Dermis blood vessel endothelial cell (primary cell): ENCODE measurements around the gene CD22. TPM values are rescaled to one million over a fixed set of nuclear protein-coding genes. Genes with fewer than 3 reads are reported as not detected.
"Not testable (repeated sequence)": the region's sequence is repeated elsewhere in the genome, so short reads cannot be mapped to it uniquely, and the experiment has no call there.

Experiments used
- DNase-seq: peaks from one replicate; pipeline ENCODE4 v3.0.0; 2010
- total RNA-seq: library from RNA; depleted of rRNA; stranded (reverse); fragments of >200 nt; gene quantifications from 2 replicates; pipeline ENCODE4 v1.2.3, GENCODE V29; 2014

The CD22 gene
- total RNA-seq: 0.34 and 0.37 TPM in 2 replicates

DNA sequence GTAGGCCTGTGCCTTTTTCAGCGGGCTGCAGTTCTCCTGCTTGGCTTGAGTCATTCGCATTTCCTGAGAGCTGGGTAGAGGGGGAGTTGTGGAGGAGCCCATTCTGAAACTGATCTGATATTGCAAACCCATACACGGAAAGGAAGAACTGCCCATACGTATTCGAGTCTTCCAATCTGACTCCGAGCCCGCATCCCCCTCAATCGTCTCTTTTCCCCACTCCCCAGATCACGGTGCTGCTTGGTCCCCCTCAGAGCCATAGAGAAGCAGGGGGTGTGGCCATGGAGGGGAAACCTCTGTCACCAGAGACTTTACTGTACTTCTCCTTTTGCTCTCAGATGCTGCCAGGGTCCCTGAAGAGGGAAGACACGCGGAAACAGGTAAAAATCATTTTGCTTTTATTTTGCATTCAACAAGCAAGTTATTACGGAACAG, at the start of gene CD22:
TSS of gene CD22 (plus strand) at position 337 of the 435 bp plus-strand sequence. CDS start 2,854 bp downstream, outside the sequence.
- no peak for DNase-seq

DNA sequence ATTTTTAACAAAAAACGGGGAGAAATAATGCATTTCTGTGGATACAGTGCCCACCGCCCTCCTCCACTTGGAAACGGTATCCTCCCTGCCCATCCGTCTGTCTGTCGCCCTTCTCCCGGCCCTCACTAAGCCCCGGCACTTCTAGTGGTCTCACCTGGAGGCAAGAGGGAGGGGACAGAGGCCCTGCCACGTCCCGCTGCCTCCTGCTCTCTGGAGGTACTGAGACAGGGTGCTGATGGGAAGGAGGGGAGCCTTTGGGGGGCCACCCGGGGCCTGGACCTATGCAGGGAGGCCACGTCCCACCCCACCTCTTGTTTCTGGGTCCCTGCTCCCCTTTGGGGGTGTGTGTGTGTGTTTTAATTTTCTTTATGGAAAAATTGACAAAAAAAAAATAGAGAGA, 49.6 kb upstream of the CD22 start:
- no peak for DNase-seq

- no peak for DNase-seq
Measured at GRCh38 chr19:35279985-35280821, 48.8 kb upstream of the CD22 start.

DNA sequence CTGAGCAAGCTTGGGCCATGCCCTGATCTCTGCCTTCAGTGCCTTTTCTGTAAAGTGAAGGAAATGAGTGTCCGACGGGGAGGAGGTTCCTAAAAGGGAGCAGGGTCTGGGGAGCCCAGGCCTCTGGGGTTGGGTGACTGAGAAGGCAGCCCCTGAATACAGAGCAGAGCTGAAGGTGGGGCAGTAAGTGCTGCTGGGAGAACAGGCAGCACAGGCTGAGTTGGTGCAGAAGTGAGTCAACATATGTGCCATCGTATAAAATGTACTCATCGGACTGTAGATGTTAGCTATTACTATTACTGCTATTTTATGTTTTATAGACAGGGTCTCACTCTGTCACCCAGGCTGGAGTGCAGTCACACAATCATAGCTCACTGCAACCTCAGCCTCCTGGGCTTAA, 47.7 kb upstream of the CD22 start:
- no peak for DNase-seq

DNA sequence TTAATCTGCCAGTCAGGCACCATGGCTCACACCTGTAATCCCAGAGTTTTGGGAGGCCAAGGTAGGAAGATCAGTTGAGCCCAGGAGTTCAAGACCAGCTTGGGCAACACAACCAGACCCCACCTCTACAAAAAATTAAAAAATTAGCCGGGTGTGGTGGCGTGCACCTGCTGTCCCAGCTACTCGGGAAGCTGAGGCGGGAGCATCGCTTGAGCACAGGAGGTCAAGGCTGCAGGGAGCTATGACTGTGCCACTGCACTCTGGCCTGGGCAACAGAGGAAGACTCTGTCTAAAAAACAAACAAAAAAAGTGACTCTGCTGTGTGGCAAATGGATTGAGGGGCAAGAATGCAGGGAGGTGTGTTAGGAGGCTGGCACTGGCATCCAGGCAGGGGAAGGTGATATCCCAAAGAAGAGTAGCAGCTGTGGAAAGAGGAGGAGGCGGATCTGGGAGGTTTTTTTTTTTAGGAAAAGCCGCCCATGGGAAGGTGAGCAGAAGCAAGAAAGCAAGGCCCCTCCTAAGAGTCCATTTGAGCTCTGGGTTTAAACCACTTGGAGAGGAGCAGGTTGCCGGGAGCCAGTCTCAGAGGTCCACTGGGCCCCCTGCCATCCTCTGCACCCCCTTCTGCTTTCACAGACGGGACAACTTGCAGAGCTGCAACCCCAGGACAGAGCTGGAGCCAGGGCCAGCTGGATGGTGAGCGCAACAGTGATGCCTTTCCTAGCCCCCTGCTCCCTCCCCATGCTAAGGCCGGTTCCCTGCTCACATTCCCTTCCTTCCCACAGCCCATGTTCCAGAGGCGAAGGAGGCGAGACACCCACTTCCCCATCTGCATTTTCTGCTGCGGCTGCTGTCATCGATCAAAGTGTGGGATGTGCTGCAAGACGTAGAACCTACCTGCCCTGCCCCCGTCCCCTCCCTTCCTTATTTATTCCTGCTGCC, 44.6 kb upstream of the CD22 start:
- DNase-seq: no peak

GRCh38 chr19:35285095-35285449, 43.9 kb upstream of the CD22 start:
- no peak for DNase-seq

- DNase-seq: not testable (repeated sequence)
Measured at GRCh38 chr19:35285465-35285864, 43.5 kb upstream of the CD22 start.

DNA sequence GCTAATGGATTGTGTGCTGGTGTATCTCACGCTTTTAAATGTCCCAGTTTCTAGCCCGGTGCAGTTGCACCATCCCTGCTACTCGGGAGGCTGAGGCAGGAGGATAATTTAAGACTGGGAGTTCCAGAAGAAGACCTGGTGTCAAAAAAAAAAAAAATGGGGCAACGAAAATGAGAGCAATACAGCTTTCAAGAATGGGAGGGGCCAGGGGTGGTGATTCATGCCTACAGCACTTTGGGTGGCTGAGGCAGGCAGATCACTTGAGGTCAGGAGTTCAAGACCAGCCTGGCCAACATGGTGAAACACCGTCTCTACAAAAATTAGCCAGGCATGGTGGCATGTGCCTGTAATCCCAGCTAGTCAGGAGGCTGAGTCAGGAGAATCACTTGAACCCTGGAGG, 42.9 kb upstream of the CD22 start:
- DNase-seq: not testable (repeated sequence)

GRCh38 chr19:35287713-35288112, 41.3 kb upstream of the CD22 start:
- no peak for DNase-seq

- DNase-seq: no peak
Measured at GRCh38 chr19:35288331-35288730, 40.7 kb upstream of the CD22 start.

GRCh38 chr19:35288906-35289305, 40.1 kb upstream of the CD22 start:
- no peak for DNase-seq

- no peak for DNase-seq
Measured at GRCh38 chr19:35290381-35291127, 38.4 kb upstream of the CD22 start.

DNA sequence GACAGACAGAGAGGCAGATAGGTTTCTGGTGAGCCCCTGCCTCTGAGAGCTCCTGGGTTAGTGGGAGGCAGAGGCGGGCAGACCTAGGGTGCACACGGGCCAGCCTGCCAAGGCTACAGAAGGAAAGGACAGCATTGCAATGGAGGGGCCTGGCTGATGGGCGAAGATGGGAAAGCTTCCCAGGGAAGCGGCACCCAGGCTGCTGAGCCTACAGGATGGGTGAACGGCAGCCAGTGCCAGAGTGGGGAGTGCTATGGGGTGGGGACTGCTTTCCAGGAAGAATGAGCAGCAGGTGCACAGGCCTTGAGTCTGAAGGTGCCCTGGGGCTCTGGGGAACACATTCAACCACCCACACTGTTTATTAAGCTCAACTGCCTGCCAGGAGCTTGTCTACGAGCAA, 37.7 kb upstream of the CD22 start:
- DNase-seq: no peak

DNA sequence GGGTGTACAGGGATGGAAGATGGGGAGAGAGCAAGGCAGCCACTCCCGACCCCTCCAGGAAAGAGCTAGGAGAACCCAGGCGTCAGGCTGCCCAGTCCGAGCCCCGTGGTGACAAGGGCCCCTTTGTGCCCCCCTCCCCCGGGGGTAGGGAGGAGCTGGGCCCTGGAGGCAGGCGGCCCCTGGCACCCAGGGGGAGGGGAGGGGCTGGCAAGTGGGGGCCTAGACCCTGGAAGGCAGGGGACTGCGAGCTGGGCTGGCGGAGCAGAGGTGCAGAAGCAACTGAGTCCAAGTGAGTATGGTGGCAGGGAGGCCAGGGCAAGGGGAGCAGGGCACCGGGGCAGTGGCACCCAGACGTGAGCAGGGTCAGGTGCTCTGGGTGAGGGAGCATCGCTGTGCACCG, 37.1 kb upstream of the CD22 start, which contains the start of gene MAG:
TSS of gene MAG (plus strand) at position 246 of the 400 bp plus-strand sequence. CDS start 3,248 bp downstream, outside the sequence.
- no peak for DNase-seq

DNA sequence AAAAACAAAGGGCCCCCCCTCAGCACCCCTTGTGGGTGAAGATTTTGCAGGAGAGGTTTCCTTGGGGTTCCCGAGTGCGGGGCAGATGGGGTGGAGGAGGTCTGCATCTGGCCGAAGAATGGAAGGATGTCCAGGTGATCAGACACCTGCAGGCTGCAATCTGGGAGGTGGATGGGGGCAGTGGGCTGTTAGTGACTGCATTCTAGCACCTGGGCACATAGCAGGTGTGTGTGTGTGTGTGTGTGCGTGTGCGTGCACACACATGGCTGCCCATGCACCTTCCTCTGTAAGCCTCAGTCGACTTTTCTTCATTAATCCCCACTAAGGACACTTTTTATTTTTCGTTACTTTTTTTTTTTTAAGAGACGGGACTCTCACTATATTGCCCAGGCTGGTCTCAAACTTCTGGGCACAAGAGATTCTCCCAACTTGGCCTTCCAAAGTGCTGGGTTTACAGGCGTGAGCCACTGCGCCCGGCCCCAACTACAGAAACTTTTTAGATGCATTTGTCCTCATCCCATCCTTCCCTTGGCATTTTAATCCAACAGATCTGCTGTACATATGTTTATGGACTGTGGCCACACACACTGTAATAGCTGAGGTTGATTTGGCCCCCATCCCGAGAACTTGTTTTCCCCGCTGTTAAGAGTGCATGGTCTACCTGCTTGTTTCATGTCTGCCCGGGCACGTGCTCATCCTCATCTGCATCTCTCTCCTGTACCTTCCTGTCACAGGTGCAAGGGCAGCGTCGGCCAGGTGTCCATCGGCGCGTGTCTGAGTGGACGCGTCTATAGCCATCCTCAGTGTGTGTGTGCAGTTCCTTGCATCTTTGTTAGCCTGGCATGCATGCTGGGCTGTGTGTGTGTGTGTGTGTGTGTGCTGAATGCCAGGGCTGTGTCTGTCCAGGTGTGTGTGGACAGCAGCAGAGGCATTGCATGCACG, 36.3 kb upstream of the CD22 start:
- DNase-seq: no peak

DNA sequence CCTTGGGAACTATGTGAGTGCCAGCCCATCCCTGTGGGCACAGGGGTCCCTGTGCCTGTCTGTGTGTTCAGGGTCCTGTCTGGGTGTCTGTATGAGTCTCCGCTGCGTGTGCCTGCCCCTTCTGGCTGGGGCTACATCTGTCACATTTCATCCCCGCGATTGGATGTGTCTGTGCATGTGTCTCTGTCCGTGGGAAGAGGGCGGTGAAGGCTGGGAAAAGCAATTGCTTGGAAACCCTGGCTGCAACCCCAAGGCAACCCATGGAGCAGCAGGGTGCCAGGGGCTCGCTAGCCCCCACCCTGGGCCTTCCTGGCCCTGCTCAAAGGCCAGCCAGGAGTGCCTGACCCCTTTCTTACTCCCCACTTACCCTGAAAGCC, 35.6 kb upstream of the CD22 start:
- no peak for DNase-seq

- no peak for DNase-seq
Measured at GRCh38 chr19:35293808-35294207, 35.2 kb upstream of the CD22 start.

- DNase-seq: no peak
Measured at GRCh38 chr19:35294328-35294727, 34.7 kb upstream of the CD22 start.

GRCh38 chr19:35294859-35295791, 33.9 kb upstream of the CD22 start:
- DNase-seq: no peak

- no peak for DNase-seq
Measured at GRCh38 chr19:35295792-35296462, 33.1 kb upstream of the CD22 start.
